ENCODE data around the gene TK2. TPM values are rescaled to one million over a fixed set of nuclear protein-coding genes. Genes with fewer than 3 reads are reported as not detected.

Gene TK2
- polyA plus RNA-seq, 3 donors: 29.8 to 38.9 (median 32.4) TPM

GRCh38 chr16:66529475-66529874, 20.4 kb downstream of the TK2 start:
- no peaks in the 10 kb centered on the region for H3K79me2 ChIP-seq (ENCODE audit: insufficient read depth, low read length)
- H3K27ac Mint-ChIP-seq: peak overlapping the region in 2 of 7 donors; percentile 16 to 31
- peaks cover 0 to 2% (median 0%) of the 10 kb centered on the region in 7 donors for H3K9me3 Mint-ChIP-seq
- peaks cover 76 to 84% of the 10 kb centered on the region in 2 donors for H3K36me3 Mint-ChIP-seq
- no peak overlapping the region for H3K27ac ChIP-seq (ENCODE audit: low read depth in 1 of 2, low read length in 2 of 2)
- no peak overlapping the region for H3K4me3 ChIP-seq (replicated peaks in 1 of 3; ENCODE audit: low read depth in 2 of 3, low read length in 3 of 3)
- H3K9ac ChIP-seq (ENCODE audit: insufficient read depth, low read length, poor library complexity, severe bottlenecking): no peak overlapping the region
- H3K9me3 ChIP-seq (replicated peaks in 1 of 2; ENCODE audit: control insufficient read depth in 1 of 2, insufficient read depth in 1 of 2, low read length in 2 of 2): no peaks in the 10 kb centered on the region
- intact Hi-C loops (cut with micrococcal nuclease): loop anchor here in 1 of 2 donors (10.0 kb wide), 1 partner anchor 1555 kb away; the partner anchor contains the start of gene NFATC3
- peaks cover 40% of the 10 kb centered on the region for H3K4me1 Mint-ChIP-seq
- no peak for DNase-seq
- H3K36me3 ChIP-seq (replicated peaks in 1 of 2; ENCODE audit: control insufficient read depth in 1 of 2, insufficient read depth in 2 of 2, low read length in 2 of 2): peaks cover 50 to 59% of the 10 kb centered on the region in 2 donors
- peaks cover 0 to 3% (median 0%) of the 10 kb centered on the region in 3 donors for H3K27me3 Mint-ChIP-seq (ENCODE audit: low read depth in 3 of 3)
- H4K20me1 ChIP-seq (ENCODE audit: insufficient read depth, low read length): no peaks in the 10 kb centered on the region
- no peak overlapping the region for H3K4me3 Mint-ChIP-seq
- no peak for TF ChIP-seq CTCF (IDR thresholded peaks at IDR 0.05)
- no peak overlapping the region for H2AFZ ChIP-seq (ENCODE audit: insufficient read depth, low read depth, low read length, poor library complexity, severe bottlenecking)
- 99% methylated on average over 6 of the region's 6 CpGs for WGBS (ENCODE audit: insufficient coverage)
- H3K27me3 ChIP-seq (ENCODE audit: control insufficient read depth in 2 of 2, insufficient read depth in 2 of 2, low read length in 2 of 2): no peaks in the 10 kb centered on the region
- peaks cover 31 to 36% of the 10 kb centered on the region in 2 donors for H3K4me1 ChIP-seq (ENCODE audit: control insufficient read depth in 1 of 2, insufficient read depth in 2 of 2, low read length in 2 of 2)
- no peak overlapping the region for H3K4me2 ChIP-seq (replicated peaks; ENCODE audit: extremely low read depth, low read length, poor library complexity, severe bottlenecking)

- Mint-ChIP-seq H3K4me3 (no peak overlapping the region), H3K36me3 (peaks cover 70 to 77% of the 10 kb centered on the region in 2 donors), H3K27me3 (ENCODE audit: low read depth in 3 of 3) (peaks cover 0 to 3% (median 2%) of the 10 kb centered on the region in 3 donors), H3K4me1 (peaks cover 50% of the 10 kb centered on the region), H3K9me3 (peaks cover 0 to 2% (median 0%) of the 10 kb centered on the region in 7 donors), H3K27ac (peak overlapping the region in 6 of 7 donors; percentile 27 to 100 (median 48))
- no peak overlapping the region for H2AFZ ChIP-seq (ENCODE audit: insufficient read depth, low read depth, low read length, poor library complexity, severe bottlenecking)
- 100% methylated on average over 3 of the region's 5 CpGs for WGBS (ENCODE audit: insufficient coverage)
- no peak overlapping the region for H3K9ac ChIP-seq (ENCODE audit: insufficient read depth, low read length, poor library complexity, severe bottlenecking)
- H3K4me2 ChIP-seq (replicated peaks; ENCODE audit: extremely low read depth, low read length, poor library complexity, severe bottlenecking): no peak overlapping the region
- H4K20me1 ChIP-seq (ENCODE audit: insufficient read depth, low read length): no peaks in the 10 kb centered on the region
- DNase-seq: peak in 1 of 3 donors; percentile 4
- H3K36me3 ChIP-seq (replicated peaks in 1 of 2; ENCODE audit: control insufficient read depth in 1 of 2, insufficient read depth in 2 of 2, low read length in 2 of 2): peaks cover 47% of the 10 kb centered on the region in 2 donors
- no peak overlapping the region for H3K27ac ChIP-seq (ENCODE audit: low read depth in 1 of 2, low read length in 2 of 2)
- intact Hi-C loops (cut with micrococcal nuclease): loop anchor here in 1 of 2 donors (10.0 kb wide), 1 partner anchor 1557 kb away; the partner anchor contains the start of gene NFATC3
- H3K27me3 ChIP-seq (ENCODE audit: control insufficient read depth in 2 of 2, insufficient read depth in 2 of 2, low read length in 2 of 2): no peaks in the 10 kb centered on the region
- H3K4me1 ChIP-seq (ENCODE audit: control insufficient read depth in 1 of 2, insufficient read depth in 2 of 2, low read length in 2 of 2): peaks cover 42 to 48% of the 10 kb centered on the region in 2 donors
- TF ChIP-seq CTCF (IDR thresholded peaks at IDR 0.05): no peak
- H3K79me2 ChIP-seq (ENCODE audit: insufficient read depth, low read length): no peaks in the 10 kb centered on the region
- H3K4me3 ChIP-seq (replicated peaks in 1 of 3; ENCODE audit: low read depth in 2 of 3, low read length in 3 of 3): no peak overlapping the region
- no peaks in the 10 kb centered on the region for H3K9me3 ChIP-seq (replicated peaks in 1 of 2; ENCODE audit: control insufficient read depth in 1 of 2, insufficient read depth in 1 of 2, low read length in 2 of 2)
Observed at GRCh38 chr16:66528294-66528693, 21.6 kb downstream of the TK2 start.

Data from CD14-positive monocyte (primary cell).